ENCODE results near the gene FGGY.

FGGY gene

DNA sequence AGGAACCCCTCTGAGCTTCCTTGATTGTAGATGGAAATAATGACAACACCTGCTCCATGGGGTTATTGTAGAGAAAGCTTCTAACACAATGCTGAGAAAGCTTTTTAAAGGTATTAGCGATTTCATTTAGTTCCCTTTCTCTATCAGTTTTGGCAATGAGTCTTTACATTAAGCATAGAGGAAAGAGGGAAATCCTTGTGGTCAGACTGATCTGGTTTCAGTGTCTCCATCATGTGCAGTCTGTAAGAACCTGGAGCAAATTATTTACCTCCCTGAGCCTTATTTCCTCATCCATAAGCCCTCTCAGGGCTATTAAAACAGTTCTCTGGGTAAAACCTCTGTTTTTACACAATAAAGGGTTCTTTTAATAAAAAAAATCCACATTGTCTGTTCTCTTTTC lies 87.5 kb downstream of the FGGY start:
- no peak for DNase-seq (ENCODE audit: low read depth in 2 of 2)

GRCh38 chr1:59388191-59388590 lies 91.3 kb downstream of the FGGY start:
- no peak for DNase-seq (ENCODE audit: low read depth in 2 of 2)

DNA sequence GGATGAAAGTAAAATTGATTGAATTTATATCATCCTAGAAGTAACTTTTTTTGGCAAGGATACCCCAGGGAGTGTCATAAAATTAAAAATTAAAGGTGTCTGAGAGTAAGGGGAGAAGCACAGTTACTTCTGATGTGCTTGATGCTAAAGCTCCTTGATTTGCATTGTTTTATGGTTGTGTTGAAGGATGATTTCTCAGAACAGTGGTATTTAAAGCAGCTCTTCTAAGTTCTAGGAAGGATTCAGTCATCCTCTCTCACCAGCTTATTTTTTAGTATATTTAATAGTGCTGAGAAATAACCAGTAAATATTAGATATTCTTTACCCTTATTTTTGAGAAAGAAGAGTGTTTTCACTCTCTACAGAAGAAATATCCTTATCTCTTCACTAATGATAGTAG lies 93.0 kb downstream of the FGGY start:
- DNase-seq (ENCODE audit: low read depth in 2 of 2): no peak

DNA sequence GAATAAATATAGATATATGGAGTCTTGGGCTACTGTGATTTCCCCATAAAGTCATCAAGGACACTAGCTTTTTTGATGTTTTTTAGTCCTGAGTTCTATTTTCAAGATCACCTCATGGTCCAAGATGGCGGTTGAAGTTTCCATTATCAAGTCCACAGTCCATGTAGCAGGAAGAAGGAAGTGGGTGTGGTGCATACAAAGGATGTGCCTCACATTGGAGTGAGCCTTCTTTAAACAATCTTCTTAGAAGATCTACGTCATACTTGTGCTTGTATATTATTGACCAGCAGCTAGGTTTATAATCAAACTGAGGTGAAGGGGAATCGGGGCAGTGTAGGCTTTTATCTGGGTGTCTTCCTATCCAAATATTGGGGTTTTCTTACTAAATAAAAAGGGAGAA lies 93.4 kb downstream of the FGGY start:
- no peak for DNase-seq (ENCODE audit: low read depth in 2 of 2)

- no peak for DNase-seq (ENCODE audit: low read depth in 2 of 2)
Measured at GRCh38 chr1:59391212-59392179, 94.6 kb downstream of the FGGY start.

DNA sequence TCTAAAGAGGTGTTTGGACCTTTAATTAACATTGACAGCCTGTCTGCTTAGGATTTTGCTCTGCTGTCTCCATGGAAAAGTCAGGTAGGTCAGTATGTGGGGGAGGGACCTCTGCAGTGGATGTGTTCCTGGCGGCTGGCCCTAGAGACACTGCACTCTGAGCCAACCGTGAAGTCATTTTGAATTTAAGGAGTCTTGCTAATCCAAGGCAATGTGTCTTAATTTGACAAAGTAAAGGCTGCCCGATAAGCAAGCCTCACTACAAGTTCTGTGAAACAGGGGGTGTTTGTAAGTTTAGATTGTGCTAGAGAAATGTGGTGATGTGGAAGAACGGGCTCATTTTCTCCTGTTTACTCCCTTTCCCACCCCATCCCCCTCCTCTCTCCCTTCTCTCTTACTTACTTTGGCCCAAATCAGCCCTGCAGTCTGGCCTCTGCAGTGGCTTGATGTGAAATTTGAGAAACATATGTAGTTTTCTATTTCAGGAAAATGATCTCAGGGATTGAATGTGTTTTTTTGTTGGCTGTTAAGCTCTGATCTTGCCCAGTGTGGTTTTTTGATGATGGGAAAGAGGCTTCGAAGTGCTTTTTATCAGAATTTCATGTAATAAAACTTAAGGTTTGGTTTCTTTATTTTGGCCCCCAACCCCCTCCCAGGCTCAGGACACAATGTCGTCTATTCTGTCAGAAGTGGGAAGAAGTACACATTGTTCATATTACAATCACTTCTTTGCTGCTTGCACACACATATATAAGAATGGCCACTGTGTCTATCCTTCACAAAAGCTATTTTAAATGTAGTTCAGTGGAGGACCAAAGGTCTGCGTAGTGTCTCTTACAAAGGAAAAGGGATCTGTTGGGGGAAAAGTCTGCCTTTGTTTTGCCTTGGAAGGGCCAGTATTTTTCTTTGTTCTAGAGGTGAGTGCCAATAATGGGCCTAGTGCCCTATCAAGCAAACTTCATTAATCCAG lies 96.6 kb downstream of the FGGY start:
- DNase-seq (ENCODE audit: low read depth in 2 of 2): peak; percentile 85 to 86

DNA sequence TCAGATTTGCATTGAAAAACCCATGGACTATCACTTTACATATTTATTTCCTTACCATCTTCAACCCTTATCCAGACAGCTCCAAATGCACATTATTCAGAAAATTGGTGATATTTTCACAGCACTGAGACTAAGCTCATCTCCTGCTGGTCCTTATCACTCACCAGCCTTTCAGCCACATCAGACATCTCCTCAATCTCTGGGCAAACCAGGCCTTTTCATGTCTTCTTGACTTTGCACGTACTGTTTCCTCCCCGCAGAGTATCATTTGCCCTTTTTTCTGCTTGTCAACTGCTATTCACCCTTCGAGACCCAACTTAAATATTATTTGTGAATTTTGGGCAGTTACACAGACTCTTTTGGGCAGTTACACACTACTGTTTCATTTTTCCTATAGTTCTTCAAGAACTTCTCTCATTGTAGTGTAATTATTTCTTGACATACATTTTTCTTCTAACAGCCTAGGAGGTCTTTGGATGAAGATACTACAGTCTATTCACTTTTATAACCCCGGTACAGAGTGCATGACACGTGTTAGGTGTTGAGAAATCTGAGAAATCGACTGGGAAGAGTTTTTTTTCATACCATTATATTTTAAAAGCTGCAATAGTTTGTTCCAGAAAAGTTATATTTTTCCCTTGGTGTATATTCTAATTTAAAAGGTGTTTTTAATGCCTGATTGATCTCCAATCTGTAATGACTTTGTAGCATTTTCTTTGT lies 98.0 kb downstream of the FGGY start:
- no peak for DNase-seq (ENCODE audit: low read depth in 2 of 2)

GRCh38 chr1:59396387-59396786 lies 99.5 kb downstream of the FGGY start:
- DNase-seq (ENCODE audit: low read depth in 2 of 2): no peak

GRCh38 chr1:59397139-59397858 lies 100.4 kb downstream of the FGGY start:
- no peak for DNase-seq (ENCODE audit: low read depth in 2 of 2)

DNA sequence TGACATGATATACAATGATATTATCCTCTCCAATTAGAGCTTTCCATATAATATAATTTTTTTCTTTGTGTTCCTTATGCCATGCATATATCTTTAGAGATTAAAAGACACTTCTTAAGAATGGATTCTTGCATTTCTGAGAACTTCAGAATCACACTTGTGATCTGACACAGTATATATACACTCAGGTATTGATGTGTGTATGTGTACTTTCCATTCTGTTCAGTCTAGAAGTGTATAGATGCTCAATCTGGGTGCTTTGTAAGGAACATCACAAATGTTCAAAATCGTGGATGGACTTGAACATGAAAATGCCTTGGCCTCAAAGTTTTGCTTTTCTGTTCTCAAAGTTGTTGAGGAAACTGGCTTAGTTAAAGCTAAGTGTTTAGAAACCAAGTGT lies 102.7 kb downstream of the FGGY start:
- no peak for DNase-seq (ENCODE audit: low read depth in 2 of 2)

- DNase-seq (ENCODE audit: low read depth in 2 of 2): no peak
Measured at GRCh38 chr1:59401581-59401980, 104.7 kb downstream of the FGGY start.

- peak; percentile 54 to 56 for DNase-seq (ENCODE audit: low read depth in 2 of 2)
Measured at GRCh38 chr1:59404796-59405195, 107.9 kb downstream of the FGGY start.

GRCh38 chr1:59406437-59407164 lies 109.7 kb downstream of the FGGY start:
- DNase-seq (ENCODE audit: low read depth in 2 of 2): no peak

DNA sequence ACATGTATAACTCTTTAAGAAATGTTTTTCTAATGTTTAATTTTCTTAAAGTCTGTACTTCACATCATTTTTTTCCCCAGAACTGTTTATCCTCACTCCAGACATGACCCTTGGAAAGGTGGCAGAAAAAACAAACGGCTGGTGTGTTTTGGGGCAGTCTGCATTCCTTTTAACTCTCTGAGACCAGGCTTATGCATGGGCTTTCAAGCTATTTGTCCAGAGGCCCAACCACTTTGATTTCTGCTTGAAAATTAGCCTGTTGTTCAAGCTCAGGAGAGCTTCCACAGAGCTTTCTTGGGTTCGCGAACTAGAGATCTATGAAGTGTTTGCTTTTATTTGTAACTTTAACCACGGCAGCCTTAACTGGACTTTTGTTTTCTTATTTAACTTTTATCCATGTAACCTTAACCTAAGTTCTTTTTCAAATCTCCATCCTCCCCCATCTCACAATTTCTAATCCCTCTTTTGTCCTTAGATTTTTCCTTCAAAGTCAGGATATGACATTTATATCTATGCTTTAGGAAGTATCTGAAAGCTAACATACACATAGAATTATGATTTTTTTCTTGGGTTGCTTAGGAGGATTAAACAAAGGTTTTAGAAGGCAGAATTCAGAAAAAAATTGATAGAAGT lies 111.8 kb downstream of the FGGY start:
- no peak for DNase-seq (ENCODE audit: low read depth in 2 of 2)

DNA sequence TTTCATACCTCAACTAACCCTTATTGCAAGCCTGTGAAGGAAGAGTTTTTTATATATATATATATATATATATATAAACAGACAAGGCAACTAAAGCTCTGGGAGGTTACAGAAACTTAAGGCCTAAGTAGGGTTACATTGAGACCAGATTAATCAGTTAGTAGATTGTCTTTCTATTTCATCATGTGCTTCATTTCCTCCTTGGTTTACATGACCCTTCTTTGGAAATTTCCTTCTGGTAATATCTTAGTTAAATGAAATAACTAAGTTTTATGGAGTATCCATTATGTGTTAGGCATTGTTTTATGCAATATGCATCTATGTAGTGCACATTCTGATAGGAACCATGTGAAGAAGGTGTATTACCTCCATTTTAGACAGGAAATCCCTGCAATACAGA lies 112.7 kb downstream of the FGGY start:
- no peak for DNase-seq (ENCODE audit: low read depth in 2 of 2)

DNA sequence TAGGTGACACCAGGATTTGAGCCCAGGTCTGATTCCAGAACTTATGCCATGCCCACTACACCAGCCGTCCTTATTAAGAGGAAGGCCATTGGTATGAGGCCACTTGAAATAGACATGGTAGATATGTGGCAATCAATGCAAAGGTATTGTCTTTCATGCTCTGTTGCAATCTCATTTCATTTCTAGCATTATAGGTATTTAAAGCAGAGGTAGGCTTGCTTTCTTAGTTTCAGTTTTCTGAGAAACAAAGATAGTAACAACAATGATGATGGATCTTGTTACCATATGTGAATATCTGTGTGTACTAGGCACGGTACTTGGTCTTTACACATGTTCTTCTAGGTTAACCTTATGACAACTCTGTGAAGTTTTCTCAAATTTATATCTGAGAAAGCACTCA lies 113.1 kb downstream of the FGGY start:
- DNase-seq (ENCODE audit: low read depth in 2 of 2): no peak

DNA sequence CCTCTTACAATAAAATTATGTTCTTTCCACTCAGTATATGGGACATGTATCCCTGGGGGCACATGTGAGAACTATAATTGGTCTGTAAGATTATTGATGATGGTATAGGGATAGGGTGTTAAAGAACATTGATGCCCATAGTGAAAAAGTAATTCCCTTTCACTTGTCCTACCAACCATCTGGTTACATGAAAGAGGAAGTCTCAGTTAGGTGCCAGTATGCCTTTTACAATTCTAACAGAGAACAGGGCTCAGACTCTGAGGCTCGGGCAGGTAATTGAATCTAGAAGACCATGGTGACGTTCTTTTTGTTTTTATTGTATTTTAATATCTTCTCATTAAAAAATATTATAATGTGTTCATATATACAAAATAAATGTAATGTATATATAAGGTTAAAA lies 113.6 kb downstream of the FGGY start:
- no peak for DNase-seq (ENCODE audit: low read depth in 2 of 2)

GRCh38 chr1:59411147-59411546 lies 114.3 kb downstream of the FGGY start:
- no peak for DNase-seq (ENCODE audit: low read depth in 2 of 2)

- DNase-seq (ENCODE audit: low read depth in 2 of 2): no peak
Measured at GRCh38 chr1:59412718-59413326, 115.9 kb downstream of the FGGY start.

GRCh38 chr1:59413327-59413720 lies 116.4 kb downstream of the FGGY start:
- no peak for DNase-seq (ENCODE audit: low read depth in 2 of 2)
